ENCODE results near the gene GHSR. TPM values are rescaled to one million over a fixed set of nuclear protein-coding genes. Genes with fewer than 3 reads are reported as not detected.

Gene GHSR
- total RNA-seq, 3 donors from 2014 or later (not counting 1 experiment from before 2014, with no cell fraction given) = 0.38 to 1.3 (median 0.63) TPM

GRCh38 chr3:172437713-172438112, 10.5 kb downstream of the GHSR start:
- peaks cover 8% of the 10 kb centered on the region for H3K27me3 ChIP-seq (ENCODE audit: control insufficient read depth, insufficient read depth, low read length)
- DNase-seq (no peak), ATAC-seq (no peak)
- TF ChIP-seq CTCF (IDR thresholded peaks at IDR 0.05) = no peak
- no peak overlapping the region for H3K4me3 ChIP-seq (ENCODE audit: low read length)
- H3K27ac ChIP-seq (ENCODE audit: low read length) = no peak overlapping the region
- Mint-ChIP-seq H3K36me3 (peaks cover 7% of the 10 kb centered on the region), H3K27ac (no peak overlapping the region), H3K4me3 (no peak overlapping the region), H3K27me3 (ENCODE audit: low read depth in 2 of 2) (peaks cover 10 to 45% of the 10 kb centered on the region in 2 donors), H3K4me1 (no peaks in the 10 kb centered on the region), H3K9me3 (peaks cover 2 to 3% of the 10 kb centered on the region in 2 donors)
- H3K36me3 ChIP-seq (ENCODE audit: control insufficient read depth, insufficient read depth, low read length) = no peaks in the 10 kb centered on the region
- intact Hi-C loops (cut with micrococcal nuclease) = no loop called here
- H3K4me1 ChIP-seq (ENCODE audit: control insufficient read depth, insufficient read depth, low read length) = no peaks in the 10 kb centered on the region
- peaks cover 5% of the 10 kb centered on the region for H3K9me3 ChIP-seq (ENCODE audit: control insufficient read depth, insufficient read depth, low read length)

GRCh38 chr3:172415323-172415722, 32.9 kb downstream of the GHSR start:
- H3K27ac Mint-ChIP-seq = no peak overlapping the region
- no peak for DNase-seq

GRCh38 chr3:172411478-172411947, 36.7 kb downstream of the GHSR start:
- Mint-ChIP-seq H3K27me3 (ENCODE audit: low read depth in 2 of 2) (peaks cover 16 to 36% of the 10 kb centered on the region in 2 donors), H3K4me3 (no peak overlapping the region), H3K4me1 (no peaks in the 10 kb centered on the region), H3K36me3 (no peaks in the 10 kb centered on the region), H3K9me3 (no peaks in the 10 kb centered on the region), H3K27ac (no peak overlapping the region)
- Histone ChIP-seq H3K27ac (ENCODE audit: low read length) (no peak overlapping the region), H3K4me3 (ENCODE audit: low read length) (no peak overlapping the region), H3K36me3 (ENCODE audit: control insufficient read depth, insufficient read depth, low read length) (no peaks in the 10 kb centered on the region), H3K27me3 (ENCODE audit: control insufficient read depth, insufficient read depth, low read length) (no peaks in the 10 kb centered on the region), H3K4me1 (ENCODE audit: control insufficient read depth, insufficient read depth, low read length) (no peaks in the 10 kb centered on the region), H3K9me3 (ENCODE audit: control insufficient read depth, insufficient read depth, low read length) (no peaks in the 10 kb centered on the region)
- no peak for DNase-seq
- no peak for TF ChIP-seq CTCF (IDR thresholded peaks at IDR 0.05)
- no peak for ATAC-seq
- intact Hi-C loops (cut with micrococcal nuclease) = no loop called here
- WGBS (ENCODE audit: insufficient coverage) = 91% methylated on average over 6 of the region's 6 CpGs

More at GRCh38 chr3:172415323-172415722, 32.9 kb downstream of the GHSR start:
- Mint-ChIP-seq H3K4me1 (no peaks in the 10 kb centered on the region), H3K4me3 (no peak overlapping the region), H3K36me3 (no peaks in the 10 kb centered on the region), H3K9me3 (no peaks in the 10 kb centered on the region), H3K27me3 (ENCODE audit: low read depth in 2 of 2) (peaks cover 26 to 69% of the 10 kb centered on the region in 2 donors)
- Histone ChIP-seq H3K36me3 (ENCODE audit: control insufficient read depth, insufficient read depth, low read length) (no peaks in the 10 kb centered on the region), H3K4me3 (ENCODE audit: low read length) (no peak overlapping the region), H3K27me3 (ENCODE audit: control insufficient read depth, insufficient read depth, low read length) (peaks cover 3% of the 10 kb centered on the region), H3K27ac (ENCODE audit: low read length) (no peak overlapping the region), H3K9me3 (ENCODE audit: control insufficient read depth, insufficient read depth, low read length) (no peaks in the 10 kb centered on the region), H3K4me1 (ENCODE audit: control insufficient read depth, insufficient read depth, low read length) (no peaks in the 10 kb centered on the region)
- intact Hi-C loops (cut with micrococcal nuclease) = no loop called here
- ATAC-seq = no peak
- 42% methylated on average over 5 of the region's 5 CpGs for WGBS (ENCODE audit: insufficient coverage)
- no peak for TF ChIP-seq CTCF (IDR thresholded peaks at IDR 0.05)
